GM21515 (cell line): ENCODE measurements around the gene ZNF276.
"Not testable (repeated sequence)": the region's sequence is repeated elsewhere in the genome, so short reads cannot be mapped to it uniquely, and the experiment has no call there.

Experiments used
- ATAC-seq: cut with Tn5 transposase; IDR thresholded peaks from one replicate; pipeline ENCODE4 v1.9.1; 2021; ENCODE audit not compliant: unreplicated experiment

ZNF276 gene

GRCh38 chr16:89736554-89736953 is 15.2 kb downstream of the ZNF276 start:
- no peak for ATAC-seq

- ATAC-seq = no peak
Observed at GRCh38 chr16:89737341-89738071, 16.2 kb downstream of the ZNF276 start.

- ATAC-seq = no peak
Observed at GRCh38 chr16:89738072-89738377, 16.7 kb downstream of the ZNF276 start.

GRCh38 chr16:89738538-89739317 is 17.4 kb downstream of the ZNF276 start:
- no peak for ATAC-seq

GRCh38 chr16:89739383-89739782 is 18.0 kb downstream of the ZNF276 start:
- no peak for ATAC-seq

GRCh38 chr16:89741342-89742014 is 20.1 kb downstream of the ZNF276 start:
- ATAC-seq = no peak

GRCh38 chr16:89742948-89743347 is 21.6 kb downstream of the ZNF276 start:
- ATAC-seq = no peak

- no peak for ATAC-seq
Observed at GRCh38 chr16:89744813-89745212, 23.5 kb downstream of the ZNF276 start.

- ATAC-seq = no peak
Observed at GRCh38 chr16:89746043-89746442, 24.7 kb downstream of the ZNF276 start.

- ATAC-seq = no peak
Observed at GRCh38 chr16:89748076-89748475, 26.7 kb downstream of the ZNF276 start.

GRCh38 chr16:89748921-89749320 is 27.6 kb downstream of the ZNF276 start:
- ATAC-seq = no peak

- ATAC-seq = no peak
Observed at GRCh38 chr16:89749637-89750036, 28.3 kb downstream of the ZNF276 start.

- no peak for ATAC-seq
Observed at GRCh38 chr16:89759746-89760340, 38.5 kb downstream of the ZNF276 start.

- no peak for ATAC-seq
Observed at GRCh38 chr16:89761304-89761922, 40.1 kb downstream of the ZNF276 start.

GRCh38 chr16:89764711-89765201 is 43.4 kb downstream of the ZNF276 start:
- ATAC-seq = peak; percentile 80

GRCh38 chr16:89765292-89765830 is 44.0 kb downstream of the ZNF276 start:
- no peak for ATAC-seq

GRCh38 chr16:89770367-89770766 is 49.0 kb downstream of the ZNF276 start:
- ATAC-seq = no peak

GRCh38 chr16:89775223-89775622 is 53.9 kb downstream of the ZNF276 start:
- no peak for ATAC-seq

- ATAC-seq = not testable (repeated sequence)
Observed at GRCh38 chr16:89778211-89778610, 56.9 kb downstream of the ZNF276 start.

GRCh38 chr16:89779231-89779908 is 58.0 kb downstream of the ZNF276 start:
- ATAC-seq = no peak
